SK-N-SH (cell line): ENCODE data around the gene COG4. TPM values are rescaled to one million over a fixed set of nuclear protein-coding genes. Genes with fewer than 3 reads are reported as not detected.

Experiments
- CTCF ChIA-PET: fragments of 300-600, 350-600 bp; formaldehyde crosslinking; extraction: SDS; loops from one replicate; lab custom pipeline; 2021; lab: Yijun Ruan, JAX
- POLR2A ChIA-PET: fragments of 350-600 bp; sonication (Branson Sonifier 250); formaldehyde crosslinking; extraction: SDS; loops from one replicate; lab custom pipeline; 2020; ENCODE audit warnings: antibody characterized with exemption, inconsistent platforms; lab: Yijun Ruan, JAX
- DNase-seq: peaks from one replicate; pipeline ENCODE4 v3.0.0; 2012
- H2AFZ ChIP-seq: fragments of 200-600 bp; sonication (generic); 2 replicates; pipeline ENCODE4 v1.8.1; 2016; ENCODE audit warnings: antibody characterized with exemption, mild to moderate bottlenecking, low read depth
- H3F3A ChIP-seq: fragments of 200-600 bp; sonication (generic); replicated peaks from 2 replicates; pipeline ENCODE3; 2016; ENCODE audit warnings: antibody characterized with exemption, mild to moderate bottlenecking; ENCODE audit not compliant: insufficient read depth
- H3K27ac ChIP-seq, 2 experiments: fragments of 200-500 bp in 1 of 2; fragments of 200-600 bp in 1 of 2; sonication (Bioruptor generic) in 1 of 2; sonication (generic), shearing (Covaris generic) in 1 of 2; 2 replicates each; pipeline versions ENCODE4 v1.5.1 to v1.6.1; 2014 to 2016; ENCODE audit warnings: low read depth in 2 of 2, inconsistent platforms in 1 of 2, low read length in 1 of 2, mild to moderate bottlenecking in 1 of 2, mixed read lengths in 1 of 2
- H3K27me3 ChIP-seq: fragments of 200-600 bp; sonication (generic), shearing (Covaris generic); 2 replicates; pipeline ENCODE4 v1.6.1; 2016; ENCODE audit warnings: mixed run types; ENCODE audit not compliant: insufficient read depth
- H3K36me3 ChIP-seq, 2 experiments: fragments of 200-500 bp in 1 of 2; fragments of 200-600 bp in 1 of 2; sonication (Bioruptor generic) in 1 of 2; sonication (generic) in 1 of 2; replicated peaks in 1 of 2; 2 replicates each; pipeline versions ENCODE3 to v1.5.1; 2014 to 2016; ENCODE audit warnings: low read length in 1 of 2, mild to moderate bottlenecking in 1 of 2; ENCODE audit not compliant: insufficient read depth in 2 of 2, control insufficient read depth in 1 of 2
- H3K4me1 ChIP-seq, 2 experiments: fragments of 200-500 bp in 1 of 2; fragments of 200-600 bp in 1 of 2; sonication (Bioruptor generic) in 1 of 2; sonication (generic), shearing (Covaris generic) in 1 of 2; 2 replicates each; pipeline versions ENCODE4 v1.5.1 to v1.6.1; 2014 to 2016; ENCODE audit warnings: low read depth in 1 of 2, low read length in 1 of 2, mixed run types in 1 of 2; ENCODE audit not compliant: insufficient read depth in 2 of 2, control insufficient read depth in 1 of 2
- H3K4me2 ChIP-seq: fragments of 200-600 bp; sonication (generic), shearing (Covaris generic); 2 replicates; pipeline ENCODE4 v1.6.1; 2017; ENCODE audit warnings: mixed run types
- H3K4me3 ChIP-seq, 2 experiments: fragments of 200-500 bp in 1 of 2; fragments of 200-600 bp in 1 of 2; sonication (Bioruptor generic) in 1 of 2; sonication (generic), shearing (Covaris generic) in 1 of 2; 2 replicates each; pipeline versions ENCODE4 v1.5.1 to v1.8.1; 2014 to 2016; ENCODE audit warnings: low read depth in 2 of 2, inconsistent platforms in 1 of 2, low read length in 1 of 2, mild to moderate bottlenecking in 1 of 2, mixed read lengths in 1 of 2, moderate library complexity in 1 of 2
- H3K79me2 ChIP-seq: fragments of 200-600 bp; sonication (generic); 2 replicates; pipeline ENCODE4 v1.8.1; 2017; ENCODE audit warnings: mild to moderate bottlenecking; ENCODE audit not compliant: insufficient read depth
- H3K9ac ChIP-seq: fragments of 200-600 bp; sonication (generic); 2 replicates; pipeline ENCODE4 v1.6.1; 2017; ENCODE audit warnings: mixed run types
- H3K9me2 ChIP-seq: fragments of 200-600 bp; sonication (generic); 2 replicates; pipeline ENCODE4 v1.6.1; 2017; ENCODE audit warnings: mixed run types
- H3K9me3 ChIP-seq: fragments of 200-600 bp; sonication (generic); 2 replicates; pipeline ENCODE4 v1.6.1; 2017; ENCODE audit warnings: mixed run types, mild to moderate bottlenecking, moderate library complexity
- H4K20me1 ChIP-seq: fragments of 200-600 bp; sonication (generic); 2 replicates; pipeline ENCODE4 v1.6.1; 2017; ENCODE audit warnings: mild to moderate bottlenecking, mixed run types; ENCODE audit not compliant: insufficient read depth
- CTCF ChIP-seq: fragments of 200-600 bp; sonication (generic); IDR thresholded peaks from 2 replicates; pipeline ENCODE4 v1.6.1; 2017; ENCODE audit warnings: antibody characterized with exemption, mild to moderate bottlenecking, moderate library complexity
- FOXJ3 ChIP-seq: sonication (generic); formaldehyde crosslinking; IDR thresholded peaks from 2 replicates; pipeline ENCODE4 v1.5.1; 2020; ENCODE audit warnings: mild to moderate bottlenecking, missing genetic modification reagents
- GATA2 ChIP-seq: sonication (generic); formaldehyde crosslinking; IDR thresholded peaks from 2 replicates; pipeline ENCODE4 v1.5.0; 2020; ENCODE audit warnings: mild to moderate bottlenecking, missing genetic modification reagents
- MAX ChIP-seq: IDR thresholded peaks from 2 replicates; pipeline ENCODE4 v1.4.0; 2012; ENCODE audit warnings: low read depth
- MXI1 ChIP-seq: IDR thresholded peaks from 2 replicates; pipeline ENCODE4 v1.6.1; 2012; ENCODE audit warnings: mild to moderate bottlenecking, low read depth, low read length, improper control_type of control experiment
- RAD21 ChIP-seq: IDR thresholded peaks from 2 replicates; pipeline ENCODE4 v1.6.1; 2012; ENCODE audit warnings: mild to moderate bottlenecking, low read length
- REST ChIP-seq: IDR thresholded peaks from 2 replicates; pipeline ENCODE4 v1.6.1; 2012; ENCODE audit warnings: mild to moderate bottlenecking, low read depth, low read length, moderate library complexity
- RXRA ChIP-seq: IDR thresholded peaks from 2 replicates; pipeline ENCODE4 v1.4.0; 2012; ENCODE audit warnings: low read depth, mild to moderate bottlenecking, borderline replicate concordance
- USF1 ChIP-seq: IDR thresholded peaks from 2 replicates; pipeline ENCODE4 v1.4.0; 2012; ENCODE audit warnings: low read depth, borderline replicate concordance
- YY1 ChIP-seq: IDR thresholded peaks from 2 replicates; pipeline ENCODE4 v1.4.0; 2012; ENCODE audit warnings: low read depth, mild to moderate bottlenecking
- WGBS: methylation state at CpG from one replicate; pipeline ENCODE4 v1.1.6; 2017; ENCODE audit warnings: low lambda C conversion rate; 5-methylcytosine and 5-hydroxymethylcytosine counted together
- polyA plus RNA-seq, 3 experiments: library from polyadenylated mRNA; depleted of rRNA; stranded (reverse); fragments of >200 nt; gene quantifications; 2 replicates each; pipeline ENCODE4 v1.2.3, GENCODE V29; 2012

COG4 gene
- polyA plus RNA-seq, 1 of the 3 experiments (the other 2 are of a cell fraction): 54.4 TPM

- TF ChIP-seq REST (no peak), GATA2 (CRISPR knock-in tag) (no peak), RXRA (no peak), CTCF (no peak), RAD21 (peak; percentile 17), YY1 (no peak)
Measured at GRCh38 chr16:70454222-70455034, 68.9 kb downstream of the COG4 start, which contains the start of gene FCSK (continued).

- TF ChIP-seq REST (no peak), USF1 (peak; percentile 72; the same call in 1 of the 2 replicates), YY1 (0 out of 2 replicates have a peak, but pooled peaks have one; percentile 42), MXI1 (peak; percentile 95), FOXJ3 (CRISPR knock-in tag) (no peak), MAX (peak; percentile 44; the same call in 1 of the 2 replicates)
- TF ChIP-seq, all 33 proteins: peak for 4
- Histone ChIP-seq H3F3A (no peaks in the 10 kb centered on the region), H3K27ac (peak overlapping the region; percentile 88 to 96), H3K9ac (peak overlapping the region; percentile 99), H3K36me3 (no peaks in the 10 kb centered on the region), H2AFZ (peak overlapping the region; percentile 100), H3K4me2 (peak overlapping the region; percentile 95), H4K20me1 (no peaks in the 10 kb centered on the region), H3K9me3 (no peaks in the 10 kb centered on the region), H3K9me2 (no peaks in the 10 kb centered on the region), H3K4me3 (peak overlapping the region; percentile 79 to 99), H3K27me3 (no peaks in the 10 kb centered on the region), H3K4me1 (peaks cover 0 to 3% of the 10 kb centered on the region in 2 experiments; a peak in 1 of 4 replicates), H3K79me2 (peaks cover 5% of the 10 kb centered on the region; the same call in 1 of the 2 replicates)
- peak; percentile 64 for DNase-seq
- WGBS: 0% methylated on average over 8 of the region's 8 CpGs
- ChIA-PET POLR2A (interaction anchor here (0.6 to 2.1 kb wide), 5 partner anchors 14 to 81 kb away, joined by 3 to 9 read pairs (median 5); no protein-coding TSS in a partner anchor), CTCF (interaction anchor here (0.6 to 2.7 kb wide), 13 partner anchors 10 to 107 kb away, joined by 3 to 14 read pairs (median 3); partner anchors contain the start of gene DDX19A)
Measured at GRCh38 chr16:70453892-70454221, 69.5 kb downstream of the COG4 start.
